Measurements from ENCODE around the gene TCF25. TPM values are rescaled to one million over a fixed set of nuclear protein-coding genes. Genes with fewer than 3 reads are reported as not detected.
"Not testable (repeated sequence)": the region's sequence is repeated elsewhere in the genome, so short reads cannot be mapped to it uniquely, and the experiment has no call there.

The TCF25 gene
- total and polyA plus RNA-seq, 10 donors: 113 to 412 (median 251) TPM

DNA sequence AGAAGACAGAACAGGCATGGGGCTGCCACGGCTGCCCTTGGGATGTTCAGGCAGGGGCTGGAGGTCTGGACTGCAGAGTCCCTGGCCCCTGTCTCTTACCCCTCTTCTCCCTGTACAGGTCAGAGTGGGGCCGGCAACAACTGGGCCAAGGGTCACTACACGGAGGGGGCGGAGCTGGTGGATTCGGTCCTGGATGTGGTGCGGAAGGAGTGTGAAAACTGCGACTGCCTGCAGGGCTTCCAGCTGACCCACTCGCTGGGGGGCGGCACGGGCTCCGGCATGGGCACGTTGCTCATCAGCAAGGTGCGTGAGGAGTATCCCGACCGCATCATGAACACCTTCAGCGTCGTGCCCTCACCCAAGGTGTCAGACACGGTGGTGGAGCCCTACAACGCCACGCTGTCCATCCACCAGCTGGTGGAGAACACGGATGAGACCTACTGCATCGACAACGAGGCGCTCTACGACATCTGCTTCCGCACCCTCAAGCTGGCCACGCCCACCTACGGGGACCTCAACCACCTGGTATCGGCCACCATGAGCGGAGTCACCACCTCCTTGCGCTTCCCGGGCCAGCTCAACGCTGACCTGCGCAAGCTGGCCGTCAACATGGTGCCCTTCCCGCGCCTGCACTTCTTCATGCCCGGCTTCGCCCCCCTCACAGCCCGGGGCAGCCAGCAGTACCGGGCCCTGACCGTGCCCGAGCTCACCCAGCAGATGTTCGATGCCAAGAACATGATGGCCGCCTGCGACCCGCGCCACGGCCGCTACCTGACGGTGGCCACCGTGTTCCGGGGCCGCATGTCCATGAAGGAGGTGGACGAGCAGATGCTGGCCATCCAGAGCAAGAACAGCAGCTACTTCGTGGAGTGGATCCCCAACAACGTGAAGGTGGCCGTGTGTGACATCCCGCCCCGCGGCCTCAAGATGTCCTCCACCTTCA lies 61.5 kb downstream of the TCF25 start:
- intact Hi-C loops (cut with DNase I; ENCODE audit: low total_unique reads): no loop called here
- H3K9me3 ChIP-seq: no peaks in the 10 kb centered on the region
- peaks cover 0 to 5% (median 0%) of the 10 kb centered on the region in 6 donors for H3K4me1 ChIP-seq
- WGBS, 5 donors: 94 to 97% (median 96%) methylated on average over 41 to 61 of the region's 61 CpGs
- H3K27ac ChIP-seq: no peak overlapping the region
- peaks cover 0 to 39% (median 0%) of the 10 kb centered on the region in 7 donors for H3K27me3 ChIP-seq (replicated peaks in 1 of 7)
- DNase-seq: no peak
- no peak overlapping the region for H3K4me3 ChIP-seq
- TF ChIP-seq POLR2AphosphoS5 (IDR thresholded peaks at IDR 0.05): no peak
- TF ChIP-seq, protein P1, sequence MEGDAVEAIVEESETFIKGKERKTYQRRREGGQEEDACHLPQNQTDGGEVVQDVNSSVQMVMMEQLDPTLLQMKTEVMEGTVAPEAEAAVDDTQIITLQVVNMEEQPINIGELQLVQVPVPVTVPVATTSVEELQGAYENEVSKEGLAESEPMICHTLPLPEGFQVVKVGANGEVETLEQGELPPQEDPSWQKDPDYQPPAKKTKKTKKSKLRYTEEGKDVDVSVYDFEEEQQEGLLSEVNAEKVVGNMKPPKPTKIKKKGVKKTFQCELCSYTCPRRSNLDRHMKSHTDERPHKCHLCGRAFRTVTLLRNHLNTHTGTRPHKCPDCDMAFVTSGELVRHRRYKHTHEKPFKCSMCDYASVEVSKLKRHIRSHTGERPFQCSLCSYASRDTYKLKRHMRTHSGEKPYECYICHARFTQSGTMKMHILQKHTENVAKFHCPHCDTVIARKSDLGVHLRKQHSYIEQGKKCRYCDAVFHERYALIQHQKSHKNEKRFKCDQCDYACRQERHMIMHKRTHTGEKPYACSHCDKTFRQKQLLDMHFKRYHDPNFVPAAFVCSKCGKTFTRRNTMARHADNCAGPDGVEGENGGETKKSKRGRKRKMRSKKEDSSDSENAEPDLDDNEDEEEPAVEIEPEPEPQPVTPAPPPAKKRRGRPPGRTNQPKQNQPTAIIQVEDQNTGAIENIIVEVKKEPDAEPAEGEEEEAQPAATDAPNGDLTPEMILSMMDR (IDR thresholded peaks at IDR 0.05 in 8 of 11, conservative IDR thresholded peaks at IDR 0.05 in 3 of 11): no peak
- no peaks in the 10 kb centered on the region for H3K36me3 ChIP-seq

DNA sequence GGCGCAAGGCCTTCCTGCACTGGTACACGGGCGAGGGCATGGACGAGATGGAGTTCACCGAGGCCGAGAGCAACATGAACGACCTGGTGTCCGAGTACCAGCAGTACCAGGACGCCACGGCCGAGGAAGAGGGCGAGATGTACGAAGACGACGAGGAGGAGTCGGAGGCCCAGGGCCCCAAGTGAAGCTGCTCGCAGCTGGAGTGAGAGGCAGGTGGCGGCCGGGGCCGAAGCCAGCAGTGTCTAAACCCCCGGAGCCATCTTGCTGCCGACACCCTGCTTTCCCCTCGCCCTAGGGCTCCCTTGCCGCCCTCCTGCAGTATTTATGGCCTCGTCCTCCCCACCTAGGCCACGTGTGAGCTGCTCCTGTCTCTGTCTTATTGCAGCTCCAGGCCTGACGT lies 62.2 kb downstream of the TCF25 start:
- H3K36me3 ChIP-seq; H3K9me3 ChIP-seq; H3K4me3 ChIP-seq; H3K27ac ChIP-seq; DNase-seq; intact Hi-C loops (cut with DNase I; ENCODE audit: low total_unique reads); H3K4me1 ChIP-seq: not testable (repeated sequence)
- 90 to 94% (median 91%) methylated on average over 21 to 27 of the region's 27 CpGs for WGBS, 5 donors
- H3K27me3 ChIP-seq (replicated peaks in 1 of 7): peaks cover 0 to 33% (median 0%) of the 10 kb centered on the region in 7 donors

DNA sequence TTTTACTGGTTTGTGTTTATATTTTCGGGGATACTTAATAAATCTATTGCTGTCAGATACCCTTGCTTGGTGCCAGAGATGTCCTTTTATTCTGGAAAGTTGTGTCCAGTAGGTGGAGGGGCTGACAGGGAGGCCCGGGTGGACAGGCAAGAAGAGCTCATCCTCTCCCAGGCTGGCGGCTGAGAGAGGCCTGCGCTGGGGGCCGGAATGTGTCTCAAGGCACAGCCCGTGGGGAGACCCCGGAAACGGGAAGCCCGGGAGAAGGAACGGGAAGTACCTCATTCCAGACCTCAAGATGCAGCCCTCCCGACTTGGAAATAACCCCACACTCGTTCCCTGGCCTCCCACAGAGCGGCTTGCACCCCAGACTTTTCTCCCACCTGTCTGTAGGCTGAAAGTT lies 62.6 kb downstream of the TCF25 start:
- intact Hi-C loops (cut with DNase I; ENCODE audit: low total_unique reads): no loop called here
- no peaks in the 10 kb centered on the region for H3K9me3 ChIP-seq
- peaks cover 0 to 5% (median 0%) of the 10 kb centered on the region in 6 donors for H3K4me1 ChIP-seq
- H3K27ac ChIP-seq: no peak overlapping the region
- H3K36me3 ChIP-seq: no peaks in the 10 kb centered on the region
- no peak overlapping the region for H3K4me3 ChIP-seq
- 74 to 82% (median 80%) methylated on average over 13 of the region's 13 CpGs for WGBS, 5 donors
- peaks cover 0 to 33% (median 0%) of the 10 kb centered on the region in 7 donors for H3K27me3 ChIP-seq (replicated peaks in 1 of 7)
- no peak for DNase-seq
- TF ChIP-seq POLR2AphosphoS5 (IDR thresholded peaks at IDR 0.05): no peak
- TF ChIP-seq POLR2A (IDR thresholded peaks at IDR 0.05): no peak
- TF ChIP-seq, protein P1 (IDR thresholded peaks at IDR 0.05 in 8 of 11, conservative IDR thresholded peaks at IDR 0.05 in 3 of 11): no peak

DNA sequence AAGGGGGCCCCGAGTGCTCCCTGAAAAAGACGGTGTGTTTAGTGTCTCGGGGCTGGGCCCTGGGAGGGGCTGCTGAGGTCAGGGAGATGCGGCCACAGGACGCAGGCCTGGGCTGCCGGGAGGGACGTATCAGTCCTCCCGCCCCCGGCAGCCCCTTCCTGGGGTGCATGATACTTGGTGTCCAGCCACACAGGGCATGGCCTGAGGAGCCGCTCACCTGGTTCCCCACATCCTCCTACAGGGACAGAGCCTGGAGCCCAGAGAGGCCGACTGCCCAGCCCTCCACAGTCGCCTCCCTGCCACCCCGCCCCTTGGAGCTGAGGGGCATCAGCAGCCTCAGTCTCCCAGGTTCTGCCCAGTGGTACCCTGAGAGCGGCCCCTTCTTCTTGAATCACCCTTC lies 63.1 kb downstream of the TCF25 start:
- TF ChIP-seq POLR2AphosphoS5 (IDR thresholded peaks at IDR 0.05): no peak
- TF ChIP-seq, protein P1 (IDR thresholded peaks at IDR 0.05 in 8 of 11, conservative IDR thresholded peaks at IDR 0.05 in 3 of 11): no peak
- TF ChIP-seq POLR2A (IDR thresholded peaks at IDR 0.05): no peak
- intact Hi-C loops (cut with DNase I; ENCODE audit: low total_unique reads): no loop called here
- Histone ChIP-seq H3K4me1 (peaks cover 0 to 2% (median 0%) of the 10 kb centered on the region in 6 donors), H3K4me3 (no peak overlapping the region), H3K9me3 (no peaks in the 10 kb centered on the region), H3K27me3 (replicated peaks in 1 of 7) (peaks cover 0 to 31% (median 0%) of the 10 kb centered on the region in 7 donors), H3K27ac (no peak overlapping the region), H3K36me3 (no peaks in the 10 kb centered on the region)
- 87 to 92% (median 91%) methylated on average over 11 to 14 of the region's 14 CpGs for WGBS, 5 donors
- DNase-seq: no peak

All from spleen (tissue), 11 donors.